GM21723 (cell line): ENCODE data around the gene REXO1.

Source experiments
- ATAC-seq: cut with Tn5 transposase; IDR thresholded peaks from one replicate; pipeline ENCODE4 v1.9.1; 2021; ENCODE audit warnings: mild to moderate bottlenecking, moderate library complexity; ENCODE audit not compliant: unreplicated experiment

The REXO1 gene

DNA sequence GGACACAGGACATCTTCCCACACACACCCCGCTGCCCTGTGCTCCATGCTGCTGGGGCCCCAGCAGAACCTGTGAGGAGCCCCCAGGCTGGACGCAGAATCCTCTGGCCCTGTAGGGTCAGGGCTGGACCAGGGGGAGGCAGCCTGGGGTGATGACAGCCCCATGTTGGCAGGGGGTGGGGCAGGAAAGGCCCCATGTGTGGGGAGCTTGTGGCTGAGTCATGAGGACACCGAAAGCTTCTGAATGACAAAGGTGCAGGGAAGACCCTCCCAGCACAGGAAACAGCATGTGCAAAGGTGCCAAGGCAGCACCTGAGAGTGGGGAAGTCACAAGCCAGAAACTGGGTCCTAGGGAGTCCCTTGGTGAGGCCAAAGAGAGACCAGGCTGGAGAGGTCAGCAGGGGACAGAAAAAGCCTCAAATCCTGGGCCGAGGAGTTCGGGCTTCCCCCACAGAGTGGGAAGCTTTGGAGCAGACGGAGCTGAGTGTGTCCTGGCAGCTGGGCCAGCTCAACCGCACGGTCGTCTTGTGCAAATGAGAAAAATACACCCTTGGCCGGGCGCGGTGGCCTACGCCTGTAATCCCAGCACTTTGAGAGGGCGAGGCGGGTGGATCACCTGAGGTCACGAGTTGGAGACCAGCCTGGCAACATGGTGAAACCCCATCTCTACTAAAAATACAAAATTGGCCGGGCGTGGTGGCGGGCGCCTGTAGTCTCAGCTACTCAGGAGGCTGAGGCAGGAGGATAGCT is 53.7 kb downstream of the REXO1 start:
- ATAC-seq: no peak

DNA sequence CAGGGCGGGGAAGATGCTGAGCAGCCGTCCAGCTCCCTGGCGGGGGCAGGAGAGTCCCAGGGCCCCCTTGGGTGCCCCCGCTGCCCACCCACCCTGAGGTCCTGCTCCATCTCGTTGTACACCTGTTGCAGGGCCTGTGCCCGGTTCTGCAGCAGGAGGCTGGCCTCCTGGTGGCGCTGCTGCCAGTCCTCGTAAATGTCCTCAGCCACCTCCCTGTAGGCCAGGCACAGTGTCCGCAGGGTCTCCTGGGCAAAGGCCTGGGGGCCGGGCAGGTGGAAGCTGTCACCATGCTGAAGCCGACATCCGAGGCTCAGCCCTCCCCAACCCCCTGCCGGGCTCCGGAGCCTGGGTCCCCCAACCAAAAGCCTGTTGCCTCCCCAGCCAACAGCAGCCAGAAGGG is 56.4 kb downstream of the REXO1 start:
- ATAC-seq: no peak

DNA sequence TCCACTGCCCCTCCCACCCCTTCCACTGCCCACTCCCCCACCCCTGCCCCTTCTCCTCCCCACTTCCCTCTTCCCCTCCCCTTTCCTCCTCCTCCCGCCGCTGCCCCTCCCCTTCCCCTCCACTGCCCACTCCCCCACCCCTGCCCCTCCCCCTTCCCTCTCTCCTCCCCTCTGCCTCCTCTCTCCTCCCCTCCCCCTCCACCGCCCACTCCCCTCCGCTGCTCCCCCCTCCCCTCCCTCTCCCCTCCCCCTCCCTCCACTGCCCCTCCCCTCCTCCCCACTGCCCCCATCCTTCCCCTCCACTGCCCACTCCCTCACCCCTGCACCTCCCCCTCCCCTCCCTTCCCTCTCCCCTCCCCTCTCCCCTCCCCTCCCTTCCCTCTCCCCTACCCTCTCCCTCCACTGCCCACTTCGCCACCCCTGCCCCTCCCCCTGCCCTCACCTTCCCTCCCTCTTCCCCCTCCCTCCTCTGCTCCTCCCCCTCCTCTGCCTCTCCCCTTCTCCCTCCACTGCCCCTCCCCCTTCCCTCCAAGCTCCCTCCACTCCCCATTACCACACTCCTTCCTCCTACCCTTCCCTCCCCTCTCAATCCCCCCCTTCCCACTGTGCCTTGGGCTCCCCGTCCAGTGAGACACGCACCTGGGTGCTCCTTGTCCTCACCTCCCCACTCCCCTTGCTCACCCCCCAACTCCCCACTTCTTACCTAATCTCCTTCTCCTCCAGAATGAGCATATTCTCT is 58.1 kb downstream of the REXO1 start:
- no peak for ATAC-seq

DNA sequence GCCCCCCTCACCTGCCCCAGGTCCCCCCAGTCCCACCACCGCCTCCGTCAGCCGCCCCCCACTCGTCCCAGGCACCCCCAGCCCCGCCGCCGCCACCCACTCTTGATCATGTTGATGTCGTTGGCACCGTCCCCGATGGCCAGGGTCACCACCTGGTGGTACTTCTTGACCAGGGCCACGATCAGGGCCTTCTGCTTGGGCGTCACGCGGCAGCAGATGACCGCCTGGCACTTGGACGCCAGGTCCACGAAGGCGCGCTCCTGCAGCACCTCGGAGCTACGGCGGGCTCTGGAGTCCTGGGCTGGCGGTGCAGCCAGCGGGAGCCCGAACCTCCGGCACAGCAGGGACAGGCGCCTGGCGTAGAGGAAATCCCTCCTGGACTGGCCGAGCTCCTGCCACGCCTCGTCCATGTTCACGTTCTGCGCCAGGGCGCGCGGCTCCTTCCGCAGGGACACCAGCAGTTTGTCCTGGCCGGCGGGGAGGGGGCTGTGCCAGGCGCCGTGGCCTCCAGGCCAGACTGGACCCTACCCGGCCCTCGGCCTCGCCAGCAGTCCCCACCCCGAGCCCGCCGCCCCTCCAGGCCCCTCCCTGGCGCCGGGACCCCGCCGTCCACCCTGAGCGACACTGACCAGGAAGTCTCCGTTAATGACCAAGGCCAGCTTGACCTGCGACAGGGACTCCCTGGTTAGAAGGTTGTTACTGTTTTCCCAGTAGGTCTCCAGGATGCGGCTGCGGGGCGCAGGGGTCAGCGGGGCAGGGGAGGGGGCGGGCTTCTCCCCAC is 58.8 kb downstream of the REXO1 start:
- no peak for ATAC-seq

DNA sequence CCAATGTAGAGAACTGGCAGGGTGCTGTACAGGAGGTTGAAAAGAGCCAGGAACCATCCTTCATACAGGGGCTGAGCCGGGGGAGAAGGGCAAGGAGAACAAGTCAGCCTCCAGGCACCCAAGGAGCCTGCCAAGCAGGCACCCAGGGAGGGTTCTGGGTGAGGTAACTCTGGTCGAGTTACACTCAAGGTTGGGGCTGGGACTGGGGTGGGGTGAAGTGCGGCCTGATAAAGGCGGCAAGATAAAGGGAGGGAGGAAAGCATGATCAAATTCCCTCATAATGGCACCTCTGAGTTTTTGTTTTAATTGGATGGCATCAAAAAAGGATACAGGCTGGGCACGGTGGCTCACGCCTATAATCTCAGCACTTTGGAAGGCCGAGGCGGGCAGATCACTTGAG is 61.2 kb downstream of the REXO1 start:
- ATAC-seq: no peak

DNA sequence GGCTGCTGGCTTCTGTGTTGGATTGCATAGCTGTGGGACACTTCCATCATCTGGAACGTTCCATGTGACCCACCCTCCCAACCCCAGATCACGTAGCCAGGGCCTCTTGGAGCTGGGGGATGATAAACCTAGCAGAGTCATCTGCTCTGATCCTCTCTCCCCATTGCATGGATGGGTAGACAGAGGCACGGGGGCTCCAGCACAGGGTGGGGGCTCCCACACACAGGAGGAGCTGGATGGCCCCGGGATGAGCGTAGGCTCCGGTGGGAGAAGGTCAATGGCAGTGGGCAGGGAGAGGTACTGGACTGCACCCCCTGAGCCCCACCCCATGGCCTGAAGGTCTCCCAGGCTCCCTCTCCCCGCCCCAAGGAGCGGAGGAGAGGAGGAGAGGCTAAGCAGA is 61.6 kb downstream of the REXO1 start:
- ATAC-seq: no peak

DNA sequence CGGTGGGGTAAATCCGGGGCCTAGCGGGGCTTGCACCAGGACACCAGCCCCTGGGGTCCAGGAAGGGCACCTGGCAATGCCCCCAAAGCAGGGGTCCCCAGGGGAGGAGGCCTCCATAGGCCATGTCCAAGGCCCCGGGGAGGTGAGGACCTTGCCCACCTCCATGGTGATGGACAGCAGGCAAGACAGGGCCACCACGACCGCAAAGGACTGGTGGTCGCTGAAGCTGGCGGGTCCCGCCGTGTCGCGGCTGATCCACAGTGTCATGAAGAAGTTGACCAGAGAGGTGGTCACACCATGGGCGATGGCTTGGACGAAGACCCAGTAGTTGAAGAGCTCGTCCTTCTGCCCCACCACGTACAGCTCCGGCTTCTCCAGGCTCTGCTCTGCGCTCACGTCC is 63.0 kb downstream of the REXO1 start:
- no peak for ATAC-seq

DNA sequence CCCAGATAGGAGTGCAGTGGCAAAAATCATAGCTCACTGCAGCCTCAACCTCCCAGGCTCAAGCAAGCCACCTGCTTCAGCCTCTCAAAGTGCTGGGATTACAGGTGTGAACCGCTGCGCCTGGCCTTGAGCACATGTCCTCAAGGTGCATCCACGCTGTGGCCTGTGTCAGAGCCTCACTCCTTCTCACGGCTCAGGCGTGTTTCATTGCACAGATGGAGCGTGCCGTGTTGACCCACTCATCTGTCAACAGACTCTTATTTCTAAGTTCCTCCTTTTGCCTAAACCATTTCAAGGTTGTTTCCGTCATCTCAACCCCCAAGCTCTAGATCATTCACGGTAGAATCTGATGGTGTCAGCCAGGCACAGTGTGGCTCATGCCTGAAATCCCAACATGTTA is 64.4 kb downstream of the REXO1 start:
- no peak for ATAC-seq

DNA sequence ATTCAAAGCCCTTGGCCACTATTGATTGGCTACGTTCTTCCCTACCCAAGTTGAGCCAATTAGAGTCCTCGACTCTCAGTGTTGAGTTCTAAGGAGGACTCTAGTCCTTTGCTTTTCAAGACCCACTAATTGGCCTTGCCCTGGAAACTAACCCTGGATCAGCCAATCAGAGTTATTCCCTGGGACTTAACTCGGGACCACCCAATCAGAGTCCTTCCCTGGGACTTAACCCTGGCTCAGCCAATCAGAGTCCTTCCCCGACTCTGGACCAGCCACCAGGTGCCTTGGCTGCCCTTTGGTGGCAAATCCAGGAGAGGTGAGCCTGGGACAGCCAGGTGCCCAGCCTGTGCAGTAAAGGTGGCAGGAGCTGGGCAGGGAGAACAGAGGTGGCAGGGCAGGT is 64.9 kb downstream of the REXO1 start:
- ATAC-seq: no peak

DNA sequence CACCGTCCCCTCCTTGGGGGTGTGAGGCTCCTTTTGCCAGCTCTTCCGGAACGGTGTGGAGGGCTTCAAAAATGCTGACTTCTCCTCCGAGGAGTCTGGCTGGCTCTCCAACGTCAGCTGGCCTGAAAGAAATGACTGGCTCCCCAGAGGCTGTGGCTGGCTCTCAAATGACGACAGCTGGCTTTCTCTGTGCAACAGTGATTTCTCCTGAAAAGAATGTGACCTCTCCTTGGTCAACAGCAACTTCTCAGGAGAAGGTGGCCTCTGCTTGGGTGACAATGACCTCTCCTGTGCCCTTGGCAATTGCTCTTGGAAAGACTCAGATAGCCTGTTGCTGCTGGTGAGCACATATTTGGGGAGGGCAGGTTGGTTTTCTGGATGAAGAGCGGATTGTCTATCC is 65.8 kb downstream of the REXO1 start:
- ATAC-seq: no peak

DNA sequence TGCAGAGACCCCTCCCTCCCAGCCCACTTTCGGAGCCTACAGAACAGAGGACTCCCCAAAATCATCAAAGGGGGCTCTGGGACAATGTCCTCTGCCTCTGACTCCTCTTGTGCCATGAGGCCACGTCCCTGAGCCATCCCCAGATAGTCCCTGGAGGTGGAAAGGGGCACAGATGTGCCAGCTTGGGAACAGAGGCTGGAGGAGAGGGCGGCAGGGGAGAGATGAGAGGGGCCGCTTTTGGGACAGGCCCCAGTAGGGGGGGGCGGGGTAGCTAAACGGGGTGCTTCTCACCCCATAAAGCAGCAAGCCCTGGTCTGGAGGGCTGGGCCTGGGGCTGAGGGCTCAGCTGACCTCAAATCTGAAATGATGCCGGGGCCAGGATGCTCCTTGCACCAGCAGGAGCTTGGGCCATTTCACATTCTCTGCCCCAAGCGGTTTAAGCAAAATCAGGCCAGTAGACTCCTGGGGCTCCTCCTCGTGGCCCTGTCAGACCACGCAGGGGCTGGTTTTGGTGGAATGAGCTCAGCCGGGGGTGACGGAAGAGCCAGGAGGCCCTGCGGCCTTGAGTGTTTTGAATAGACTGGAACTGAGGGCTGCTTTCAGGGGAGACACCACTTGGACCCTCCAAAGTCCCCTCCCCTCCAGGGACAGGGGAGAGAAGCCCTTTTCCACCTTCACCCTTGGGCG is 67.9 kb downstream of the REXO1 start:
- ATAC-seq: no peak

DNA sequence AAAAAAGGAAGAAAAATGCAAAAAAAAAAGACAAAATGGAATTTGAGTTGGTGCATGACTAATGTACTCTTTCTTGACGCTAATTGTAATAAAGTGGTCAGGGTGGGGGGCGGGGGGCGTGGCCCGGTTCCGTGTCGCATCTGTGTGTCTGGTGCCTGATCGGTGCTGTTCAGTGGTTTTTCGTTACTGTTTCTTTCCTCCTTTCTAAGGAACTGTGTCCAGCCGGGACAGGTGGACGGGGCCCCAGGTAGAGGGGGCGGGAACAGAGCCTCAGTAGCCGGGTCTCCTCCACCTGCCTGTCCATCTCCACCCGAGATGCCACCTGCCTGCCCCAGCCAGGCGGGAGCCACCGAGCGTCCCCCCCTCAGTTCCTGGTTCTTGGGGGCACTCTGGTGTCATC is 68.7 kb downstream of the REXO1 start:
- ATAC-seq: no peak

DNA sequence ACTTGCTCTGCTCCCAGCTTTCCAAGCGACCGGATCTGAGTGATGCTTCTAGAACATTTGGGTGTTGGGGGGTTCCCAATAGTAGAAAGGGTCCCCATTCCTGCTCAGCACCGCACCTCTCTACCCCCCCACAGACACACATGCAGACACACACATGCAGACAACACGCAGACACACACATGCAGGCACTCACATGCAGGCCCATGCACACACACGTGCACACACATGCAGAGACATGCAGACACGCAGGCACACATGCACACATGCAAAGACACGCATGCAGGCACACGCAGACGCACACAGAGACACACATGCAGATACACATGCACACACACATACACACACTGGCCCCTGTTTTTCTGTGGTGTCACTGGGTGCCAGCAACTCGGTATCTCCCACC is 71.1 kb downstream of the REXO1 start:
- ATAC-seq: no peak

DNA sequence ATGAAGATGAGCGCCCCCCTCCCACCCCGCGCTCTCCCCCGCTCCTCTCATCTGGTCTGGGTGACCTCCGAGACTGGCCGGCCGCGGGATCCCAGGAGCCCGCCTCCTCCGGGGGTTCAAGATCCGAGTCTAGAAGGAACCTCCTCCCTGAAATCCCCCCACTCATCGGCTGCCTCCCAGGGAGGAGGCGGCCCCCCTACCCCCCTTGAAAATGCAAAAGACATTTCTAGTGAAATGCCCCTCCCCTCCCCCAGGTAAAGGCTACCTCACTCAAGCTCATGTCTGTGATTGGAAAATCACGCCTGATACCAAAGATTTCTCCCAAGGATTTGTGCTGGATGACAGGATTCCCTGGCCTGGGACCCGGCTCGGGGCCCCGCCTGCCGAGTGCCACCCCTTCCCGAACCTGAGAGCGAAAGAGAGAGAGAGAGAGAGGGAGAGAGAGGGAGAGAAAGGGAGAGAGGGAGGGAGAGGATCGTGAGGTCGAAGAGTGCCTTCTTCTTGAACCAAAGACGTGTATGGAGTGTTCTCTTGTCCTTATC is 71.6 kb downstream of the REXO1 start:
- no peak for ATAC-seq

DNA sequence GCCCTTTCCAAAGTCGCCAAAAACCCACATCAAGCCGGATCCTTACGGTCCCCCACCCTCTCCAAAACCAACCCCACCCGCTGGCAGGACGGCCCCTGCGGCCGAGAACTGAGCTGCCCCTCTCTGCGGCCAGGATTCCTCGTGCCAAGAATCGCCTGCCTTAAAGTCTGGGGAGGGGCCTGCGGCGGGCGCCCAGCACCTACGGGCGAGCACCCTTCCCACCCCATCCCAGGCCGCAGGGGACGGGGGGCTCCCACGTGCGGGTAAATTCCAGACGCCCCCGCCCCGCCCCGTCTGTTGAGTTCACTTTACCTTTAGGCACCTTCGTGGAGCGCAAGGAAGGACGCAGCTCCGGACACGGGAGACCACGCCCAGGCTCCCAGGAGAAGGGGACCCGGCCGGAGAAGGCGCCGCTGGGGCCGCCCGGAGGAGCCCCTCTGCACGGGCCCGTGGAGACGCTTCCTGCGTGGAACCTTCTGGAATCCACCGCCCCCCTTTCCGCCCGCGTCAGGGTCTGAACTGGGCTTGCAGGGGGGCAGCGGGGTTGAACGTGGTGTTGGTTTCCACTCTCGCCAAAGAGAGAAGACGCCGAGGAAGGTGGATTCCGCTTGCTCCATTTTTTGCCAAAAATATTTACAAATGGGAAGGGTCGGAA is 72.2 kb downstream of the REXO1 start:
- ATAC-seq: no peak

DNA sequence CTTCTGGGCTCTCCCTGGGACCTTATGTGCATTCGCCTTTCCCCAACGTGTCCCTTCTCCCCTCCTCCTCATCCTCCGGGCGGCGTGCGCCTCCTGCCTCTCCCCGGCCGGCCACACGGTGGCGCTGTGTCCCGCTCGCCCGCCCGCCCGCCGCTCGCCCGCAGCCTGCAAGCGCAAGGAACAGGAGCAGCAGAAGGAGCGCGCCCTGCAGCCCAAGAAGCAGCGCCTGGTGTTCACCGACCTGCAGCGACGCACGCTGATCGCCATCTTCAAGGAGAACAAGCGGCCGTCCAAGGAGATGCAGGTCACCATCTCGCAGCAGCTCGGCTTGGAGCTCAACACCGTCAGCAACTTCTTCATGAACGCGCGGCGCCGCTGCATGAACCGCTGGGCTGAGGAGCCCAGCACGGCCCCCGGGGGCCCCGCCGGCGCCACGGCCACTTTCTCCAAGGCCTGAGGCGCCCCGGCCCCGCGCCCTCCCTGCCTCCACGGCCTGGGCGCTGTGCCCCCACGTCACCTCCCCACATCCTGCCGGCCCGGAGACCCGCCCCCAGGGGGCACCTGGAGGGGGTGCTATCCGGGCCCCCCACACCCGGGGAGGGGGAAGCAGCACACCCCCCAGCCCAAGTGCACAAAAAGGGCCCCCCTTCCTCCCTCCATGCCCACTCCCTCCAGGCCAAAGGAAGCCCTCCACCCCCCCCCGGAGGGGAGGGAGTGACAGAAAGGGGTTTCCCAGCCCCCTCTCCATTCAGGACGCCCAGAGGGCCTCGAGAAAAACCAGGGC is 73.1 kb downstream of the REXO1 start:
- ATAC-seq: no peak

DNA sequence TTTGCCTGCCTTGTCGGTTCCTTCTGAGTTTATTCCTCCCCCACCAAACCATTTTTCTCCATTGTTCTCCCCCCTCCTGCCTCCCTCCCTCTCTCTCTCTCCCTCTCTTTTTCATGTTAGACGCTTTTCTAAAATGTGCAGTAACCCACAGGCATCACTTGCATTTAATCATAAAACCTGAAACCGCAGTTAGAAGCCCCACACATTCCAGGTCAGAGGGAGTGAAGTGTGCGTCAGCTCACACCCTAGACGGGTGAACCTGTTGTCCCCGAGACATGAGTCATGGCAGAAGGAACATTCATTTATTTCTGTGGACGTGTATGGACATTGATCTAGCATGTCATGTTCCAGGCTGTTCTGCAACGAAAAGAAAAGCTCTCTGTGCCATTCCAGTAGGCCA is 75.1 kb downstream of the REXO1 start:
- ATAC-seq: no peak

DNA sequence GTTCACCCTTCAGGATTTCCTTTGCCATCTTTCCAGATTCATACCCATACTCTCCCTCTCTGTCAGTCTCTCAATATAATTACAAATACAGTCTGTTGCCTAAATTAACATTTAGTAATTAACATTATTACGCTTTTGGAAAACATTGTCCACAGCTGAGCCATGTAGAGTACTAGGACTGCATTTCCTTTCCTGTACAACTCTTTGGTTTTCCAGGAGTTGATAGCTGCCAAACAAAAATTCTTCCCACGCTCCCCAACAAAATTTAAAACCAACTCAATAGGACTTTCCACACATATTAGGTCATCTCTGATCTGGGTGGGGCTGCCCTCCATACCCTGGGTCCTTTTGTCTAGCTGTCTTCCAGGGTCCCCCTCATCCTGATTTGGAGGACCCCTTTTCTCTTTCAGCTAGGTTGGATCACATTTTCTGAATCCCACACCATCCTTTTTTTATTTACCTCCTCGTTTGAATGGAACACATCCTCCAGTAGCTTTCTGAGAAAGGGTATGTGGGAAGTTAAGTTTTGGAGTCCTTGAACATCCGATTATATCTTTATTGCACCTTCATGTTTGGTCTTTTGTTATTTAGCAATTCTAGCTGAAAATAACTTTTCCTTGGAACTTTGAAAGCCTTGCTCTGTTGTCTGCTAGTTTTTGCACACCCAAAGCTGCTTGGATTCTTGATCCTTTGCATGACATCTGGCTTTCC is 77.3 kb downstream of the REXO1 start:
- ATAC-seq: no peak

DNA sequence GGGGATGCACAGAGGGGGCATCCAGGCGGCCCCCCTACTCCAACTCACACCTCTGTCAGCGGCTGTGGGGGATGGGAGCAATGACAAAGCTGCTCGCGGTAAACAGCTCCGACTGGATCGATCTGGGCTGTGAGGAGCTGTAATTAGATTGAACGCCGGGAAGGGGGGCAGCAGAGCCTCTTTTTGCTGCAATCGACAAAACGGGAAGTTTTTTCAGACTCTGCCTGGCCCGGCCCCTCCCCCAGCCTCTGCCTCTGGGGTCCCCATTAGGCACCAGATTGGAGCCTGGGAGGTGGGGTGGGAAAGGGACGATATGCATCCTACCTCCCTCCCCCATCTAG is 78.7 kb downstream of the REXO1 start:
- ATAC-seq: no peak
